HCT116 (cell line): ENCODE results near the gene HDAC7. TPM values are rescaled to one million over a fixed set of nuclear protein-coding genes. Genes with fewer than 3 reads are reported as not detected.

ENCODE experiments used
- ATAC-seq: fragments of 200-7000 bp; cut with Tn5 transposase; 2 replicates; pipeline ENCODE4 v1.9.1; 2020; ENCODE audit warnings: mild to moderate bottlenecking, moderate library complexity
- BruUV-seq: library from RNA; stranded (reverse); fragments of 400-500 nt; replicated peaks from 2 replicates; lab custom pipeline; 2021; lab: Mats Ljungman, UMichigan
- CTCF ChIA-PET: fragments of 300-600 bp; sonication (Branson Sonifier 250); formaldehyde crosslinking; loops from one replicate; lab custom pipeline; 2021; ENCODE audit warnings: antibody characterized with exemption; lab: Charles Lee
- POLR2A ChIA-PET: fragments of 300-600, 350-600 bp; sonication (Branson Sonifier 250); formaldehyde crosslinking; loops from one replicate; lab custom pipeline; 2021; ENCODE audit warnings: antibody characterized with exemption; lab: Charles Lee
- RAD21 ChIA-PET, 2 experiments: fragments of 300-600 bp; sonication (Branson Sonifier 250); formaldehyde crosslinking; loops; one replicate each; lab custom pipeline; 2023; ENCODE audit warnings: low total read pairs in 2 of 2; ENCODE audit not compliant: uncharacterized antibody in 2 of 2, unreplicated experiment in 2 of 2, low non-redundant PET in 1 of 2; lab: Charles Lee
- DNase-seq: peaks from one replicate; pipeline ENCODE4 v3.0.0-alpha.2; 2010; ENCODE audit warnings: low read depth, low spot score
- H2AFZ ChIP-seq: fragments of 200-600 bp; shearing (Covaris generic), sonication (generic); 2 replicates; pipeline ENCODE4 v1.6.1; 2017; ENCODE audit warnings: low read depth, mixed run types, mixed read lengths, antibody characterized with exemption, low read length; ENCODE audit not compliant: poor library complexity, severe bottlenecking
- H3K27ac ChIP-seq: 2 replicates; pipeline ENCODE4 v1.5.1; 2012; ENCODE audit warnings: low read depth, low read length
- H3K27me3 ChIP-seq: fragments of 200-600 bp; sonication (generic); 2 replicates; pipeline ENCODE4 v1.6.1; 2016; ENCODE audit warnings: mixed run types, low read length, mixed read lengths; ENCODE audit not compliant: insufficient read depth
- H3K36me3 ChIP-seq, 2 experiments: fragments of 200-500 bp in 1 of 2; fragments of 200-600 bp in 1 of 2; sonication (Bioruptor generic) in 1 of 2; sonication (generic) in 1 of 2; 2 replicates each; pipeline versions ENCODE4 v1.5.1 to v1.6.1; 2014 to 2016; ENCODE audit warnings: low read length in 2 of 2, inconsistent platforms in 1 of 2, mixed read lengths in 1 of 2, mixed run types in 1 of 2; ENCODE audit not compliant: insufficient read depth in 2 of 2, control insufficient read depth in 1 of 2
- H3K4me1 ChIP-seq, 2 experiments: fragments of 200-600 bp in 1 of 2; sonication (generic) in 1 of 2; 2 replicates each; pipeline versions ENCODE4 v1.5.1 to v1.6.1; 2012 to 2017; ENCODE audit warnings: low read length in 2 of 2, inconsistent platforms in 1 of 2, mild to moderate bottlenecking in 1 of 2, mixed read lengths in 1 of 2, mixed run types in 1 of 2, moderate library complexity in 1 of 2; ENCODE audit not compliant: insufficient read depth in 2 of 2, control insufficient read depth in 1 of 2
- H3K4me2 ChIP-seq: fragments of 200-600 bp; sonication (generic); 2 replicates; pipeline ENCODE4 v1.6.1; 2017; ENCODE audit warnings: mixed run types, low read length, mixed read lengths
- H3K4me3 ChIP-seq, 2 experiments: fragments of 200-600 bp in 1 of 2; sonication (generic) in 1 of 2; replicated peaks in 1 of 2; 2 replicates each; pipeline ENCODE4 v1.5.1; 2011 to 2016; ENCODE audit warnings: low read length in 2 of 2, control low read depth in 1 of 2, low read depth in 1 of 2, mild to moderate bottlenecking in 1 of 2, mixed read lengths in 1 of 2, mixed run types in 1 of 2
- H3K79me2 ChIP-seq: fragments of 200-600 bp; sonication (generic); 2 replicates; pipeline ENCODE4 v1.6.1; 2017; ENCODE audit warnings: mild to moderate bottlenecking, mixed run types, low read length, moderate library complexity, mixed read lengths; ENCODE audit not compliant: insufficient read depth
- H3K9ac ChIP-seq: fragments of 200-600 bp; sonication (generic); 2 replicates; pipeline ENCODE4 v1.6.1; 2016; ENCODE audit warnings: low read length, mixed read lengths
- H3K9me2 ChIP-seq: fragments of 200-600 bp; sonication (generic), shearing (Covaris generic); 2 replicates; pipeline ENCODE4 v1.6.1; 2017; ENCODE audit warnings: mixed run types, mild to moderate bottlenecking, moderate library complexity; ENCODE audit not compliant: insufficient read depth
- H3K9me3 ChIP-seq, 2 experiments: fragments of 200-500 bp in 1 of 2; fragments of 200-600 bp in 1 of 2; sonication (Bioruptor generic) in 1 of 2; sonication (generic) in 1 of 2; 2 replicates each; pipeline ENCODE4 v1.6.1; 2014 to 2017; ENCODE audit warnings: low read length in 2 of 2, mixed read lengths in 2 of 2, inconsistent platforms in 1 of 2, low read depth in 1 of 2, mild to moderate bottlenecking in 1 of 2, mixed run types in 1 of 2, moderate library complexity in 1 of 2; ENCODE audit not compliant: control insufficient read depth in 1 of 2, insufficient read depth in 1 of 2
- H4K20me1 ChIP-seq: fragments of 200-600 bp; sonication (generic), shearing (Covaris generic); 2 replicates; pipeline ENCODE4 v1.6.1; 2017; ENCODE audit warnings: mixed run types, mild to moderate bottlenecking, moderate library complexity; ENCODE audit not compliant: insufficient read depth
- CBX3 ChIP-seq: IDR thresholded peaks from 2 replicates; pipeline ENCODE4 v1.6.1; 2012; ENCODE audit warnings: low read depth
- CEBPB ChIP-seq: IDR thresholded peaks from 2 replicates; pipeline ENCODE4 v1.6.1; 2012; ENCODE audit warnings: low read depth
- EGR1 ChIP-seq: IDR thresholded peaks from 2 replicates; pipeline ENCODE4 v1.6.1; 2012; ENCODE audit warnings: low read depth
- ELF1 ChIP-seq: IDR thresholded peaks from 2 replicates; pipeline ENCODE4 v1.6.1; 2012; ENCODE audit warnings: low read depth, borderline replicate concordance
- EZH2 ChIP-seq: fragments of 200-600 bp; sonication (generic); IDR thresholded peaks from 2 replicates; pipeline ENCODE4 v1.6.1; 2017; ENCODE audit warnings: antibody characterized with exemption, mixed run types
- EZH2phosphoT487 ChIP-seq: fragments of 200-600 bp; IDR thresholded peaks from 2 replicates; pipeline ENCODE4 v1.6.1; 2018; ENCODE audit warnings: antibody characterized with exemption, borderline replicate concordance
- FOSL1 ChIP-seq: IDR thresholded peaks from 2 replicates; pipeline ENCODE4 v1.6.1; 2012; ENCODE audit warnings: low read depth
- JUND ChIP-seq: IDR thresholded peaks from 2 replicates; pipeline ENCODE4 v1.6.1; 2012
- SIN3A ChIP-seq: IDR thresholded peaks from 2 replicates; pipeline ENCODE4 v1.6.1; 2012; ENCODE audit warnings: low read depth
- SP1 ChIP-seq: IDR thresholded peaks from 2 replicates; pipeline ENCODE4 v1.6.1; 2012; ENCODE audit warnings: low read depth
- SRF ChIP-seq: IDR thresholded peaks from 2 replicates; pipeline ENCODE4 v1.6.1; 2012; ENCODE audit warnings: low read depth
- ZFX ChIP-seq: fragments of 450-650 bp; IDR thresholded peaks from 2 replicates; pipeline ENCODE4 v1.6.1; 2017
- ZNF274 ChIP-seq: fragments of 200-500 bp; sonication (Bioruptor generic); IDR thresholded peaks from 2 replicates; pipeline ENCODE4 v1.6.1; 2014; ENCODE audit warnings: mild to moderate bottlenecking, low read depth, low read length, inconsistent platforms
- intact Hi-C: fragments of 100-400 bp; cut with micrococcal nuclease; formaldehyde crosslinking; loops from 2 replicates; pipeline ENCODE4 v1.10.0; 2022
- total RNA-seq: library from RNA; stranded (reverse); gene quantifications from one replicate; pipeline ENCODE4 v1.2.1, GENCODE V29; 2021; ENCODE audit not compliant: unreplicated experiment
- TF ChIP-seq, protein P1 (sequence below): IDR thresholded peaks from 2 replicates; pipeline ENCODE4 v1.6.1; 2012

Gene HDAC7
- total RNA-seq, 1 experiment from 2014 or later, result 38.1 TPM

DNA sequence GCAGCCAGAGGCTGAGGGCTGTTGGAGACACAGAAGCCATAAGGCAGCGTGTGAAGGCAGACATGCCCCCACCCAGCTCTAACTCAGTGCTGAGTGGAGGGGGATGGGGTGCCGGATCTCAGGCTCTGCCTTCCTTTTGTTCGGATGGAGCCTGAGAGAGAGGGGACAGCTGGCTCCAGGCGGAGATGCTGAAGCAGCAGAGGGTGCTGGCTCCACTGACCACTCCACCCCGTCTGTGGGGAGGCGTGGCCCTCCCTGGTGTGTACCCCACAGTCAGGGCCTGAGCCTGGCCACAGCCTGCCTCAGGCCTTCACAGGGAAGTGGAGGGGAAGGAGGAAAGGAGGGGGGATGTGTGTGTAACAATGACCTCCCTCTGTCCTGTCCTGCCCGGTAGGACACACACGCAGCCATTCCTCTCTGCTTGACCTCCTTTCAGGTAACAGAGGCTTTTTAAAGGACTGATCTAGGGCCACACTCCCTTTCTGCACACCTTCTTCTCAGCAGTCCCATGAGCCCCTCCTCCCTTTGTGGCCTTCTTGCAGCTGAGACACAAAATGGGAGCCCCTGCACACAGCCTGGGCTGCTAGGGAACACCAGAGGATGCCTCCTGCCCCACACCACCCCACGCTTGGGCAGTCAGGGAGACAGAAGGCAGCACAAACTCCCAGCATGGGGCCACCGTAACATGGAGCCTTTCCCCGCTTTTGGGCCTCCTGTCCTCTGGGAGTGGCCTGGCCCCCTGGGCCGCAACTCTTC is 84.8 kb downstream of the HDAC7 start:
- H3K4me1 ChIP-seq, result peaks cover 5 to 23% of the 10 kb centered on the region in 2 experiments; a peak in 2 of 4 replicates
- BruUV-seq, result no TSS peak
- CTCF ChIA-PET, result no interaction called here
- H3K9me3 ChIP-seq, result no peaks in the 10 kb centered on the region
- POLR2A ChIA-PET, result no interaction called here
- DNase-seq (no peak), ATAC-seq (no peak)
- H3K79me2 ChIP-seq, result no peaks in the 10 kb centered on the region
- H3K4me2 ChIP-seq, result no peak overlapping the region
- no peak overlapping the region for H3K4me3 ChIP-seq
- H3K27me3 ChIP-seq, result no peaks in the 10 kb centered on the region
- intact Hi-C loops, result no loop called here
- no peaks in the 10 kb centered on the region for H3K9me2 ChIP-seq
- no peaks in the 10 kb centered on the region for H4K20me1 ChIP-seq
- H3K27ac ChIP-seq, result no peak overlapping the region
- TF ChIP-seq SP1, result no peak
- TF ChIP-seq JUND, result no peak
- TF ChIP-seq, protein P1, sequence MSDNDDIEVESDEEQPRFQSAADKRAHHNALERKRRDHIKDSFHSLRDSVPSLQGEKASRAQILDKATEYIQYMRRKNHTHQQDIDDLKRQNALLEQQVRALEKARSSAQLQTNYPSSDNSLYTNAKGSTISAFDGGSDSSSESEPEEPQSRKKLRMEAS, result no peak
- no peak for TF ChIP-seq FOSL1
- no peak for TF ChIP-seq EZH2phosphoT487
- no peak for TF ChIP-seq ZNF274
- no peak for TF ChIP-seq CBX3
- no peak for TF ChIP-seq CEBPB
- no peak for TF ChIP-seq EZH2
- TF ChIP-seq ELF1, result no peak
- no peak for TF ChIP-seq EGR1
- no peak for TF ChIP-seq SIN3A
- no peak for TF ChIP-seq ZFX
- no peak for TF ChIP-seq SRF
- no peak overlapping the region for H2AFZ ChIP-seq
- RAD21 ChIA-PET, result no interaction called here
- no peak overlapping the region for H3K9ac ChIP-seq
- H3K36me3 ChIP-seq, result no peaks in the 10 kb centered on the region
